Large intestine (tissue), 3 donors: ENCODE data around the gene SLIT1. TPM values are rescaled to one million over a fixed set of nuclear protein-coding genes. Genes with fewer than 3 reads are reported as not detected.

Source experiments
- DNase-seq, 2 donors: peaks; one replicate each; pipeline versions ENCODE4 v3.0.0 to v3.0.0-alpha.2; 2013
- H3K27ac ChIP-seq: one replicate; pipeline ENCODE4 v1.5.1; 2013; ENCODE audit warnings: low read length
- H3K27me3 ChIP-seq: 2 replicates; pipeline ENCODE4 v1.6.1; 2013; ENCODE audit warnings: low read length; ENCODE audit not compliant: control insufficient read depth, insufficient read depth
- H3K36me3 ChIP-seq: 2 replicates; pipeline ENCODE4 v1.6.1; 2013; ENCODE audit warnings: low read length; ENCODE audit not compliant: control insufficient read depth, insufficient read depth
- H3K4me1 ChIP-seq: one replicate; pipeline ENCODE4 v1.6.1; 2013; ENCODE audit warnings: low read length; ENCODE audit not compliant: control insufficient read depth, insufficient read depth
- H3K4me3 ChIP-seq: one replicate; pipeline ENCODE4 v1.5.1; 2013; ENCODE audit warnings: low read length
- H3K9me3 ChIP-seq: one replicate; pipeline ENCODE4 v1.6.1; 2013; ENCODE audit warnings: mild to moderate bottlenecking, low read depth, low read length, moderate library complexity; ENCODE audit not compliant: control insufficient read depth
- WGBS: methylation state at CpG from one replicate; pipeline ENCODE4 v1.1.5; 2013; ENCODE audit warnings: low lambda C conversion rate; ENCODE audit not compliant: insufficient coverage; 5-methylcytosine and 5-hydroxymethylcytosine counted together
- polyA plus RNA-seq: library from polyadenylated mRNA; unstranded; fragments of 120-200 nt; gene quantifications from one replicate; pipeline ENCODE4 v1.2.1, GENCODE V29; 2013

Gene SLIT1
- polyA plus RNA-seq, 1 donor = 1.6 TPM

GRCh38 chr10:96951954-96952353 is 233.8 kb downstream of the SLIT1 start:
- no peak overlapping the region for H3K27ac ChIP-seq
- WGBS = no CpG with 5 or more reads among the region's 2 CpGs
- H3K9me3 ChIP-seq = no peaks in the 10 kb centered on the region
- H3K27me3 ChIP-seq = no peaks in the 10 kb centered on the region
- no peak overlapping the region for H3K4me3 ChIP-seq
- H3K36me3 ChIP-seq = peaks cover 30% of the 10 kb centered on the region
- peaks cover 3% of the 10 kb centered on the region for H3K4me1 ChIP-seq
- no peak for DNase-seq

GRCh38 chr10:96949039-96949683 is 236.6 kb downstream of the SLIT1 start:
- H3K27ac ChIP-seq = peak overlapping the region; percentile 5
- no peaks in the 10 kb centered on the region for H3K27me3 ChIP-seq
- H3K9me3 ChIP-seq = no peaks in the 10 kb centered on the region
- H3K4me3 ChIP-seq = no peak overlapping the region
- H3K4me1 ChIP-seq = peaks cover 3% of the 10 kb centered on the region
- peaks cover 15% of the 10 kb centered on the region for H3K36me3 ChIP-seq
- no CpG with 5 or more reads among the region's 5 CpGs for WGBS
- DNase-seq = peak; percentile 27 to 46

Other genes with a start within 250 kb of the SLIT1 start
- gene ARHGAP19, start 106.7 kb upstream of the SLIT1 start, polyA plus RNA-seq = 17.2 TPM
- 5.6 TPM for gene FRAT1, start 133.3 kb upstream of the SLIT1 start, polyA plus RNA-seq
- gene FRAT2, start 148.8 kb upstream of the SLIT1 start, polyA plus RNA-seq = 26.0 TPM
- 25.3 TPM for gene RRP12, start 215.4 kb upstream of the SLIT1 start, polyA plus RNA-seq
- 138 TPM for gene PGAM1, start 240.2 kb upstream of the SLIT1 start, polyA plus RNA-seq